A673 (cell line): ENCODE results near the gene TAF3. TPM values are rescaled to one million over a fixed set of nuclear protein-coding genes. Genes with fewer than 3 reads are reported as not detected.

Source experiments
- BruUV-seq: library from RNA; stranded (reverse); fragments of 400-500 nt; replicated peaks from 2 replicates; lab custom pipeline; 2021; lab: Mats Ljungman, UMichigan
- CTCF ChIA-PET: fragments of 300-600 bp; sonication (Branson Sonifier 250); formaldehyde crosslinking; loops from one replicate; lab custom pipeline; 2022; ENCODE audit warnings: antibody characterized with exemption; lab: Charles Lee
- POLR2A ChIA-PET: fragments of 300-600 bp; sonication (Branson Sonifier 250); formaldehyde crosslinking; loops from one replicate; lab custom pipeline; 2022; ENCODE audit warnings: antibody characterized with exemption; ENCODE audit not compliant: low non-redundant PET; lab: Charles Lee
- DNase-seq: peaks from one replicate; pipeline ENCODE4 v3.0.0-alpha.2; 2015; ENCODE audit warnings: low spot score
- H3K27ac ChIP-seq: fragments of 200-600 bp; sonication (generic); 2 replicates; pipeline ENCODE4 v1.5.1; 2016; ENCODE audit warnings: mixed run types, low read depth, mild to moderate bottlenecking, mixed read lengths, antibody characterized with exemption, low read length; ENCODE audit not compliant: poor library complexity, severe bottlenecking
- H3K27me3 ChIP-seq: fragments of 200-600 bp; sonication (generic); replicated peaks from 2 replicates; pipeline ENCODE4 v1.6.1; 2017; ENCODE audit warnings: mixed run types, low read depth, mild to moderate bottlenecking, mixed read lengths, antibody characterized with exemption, low read length; ENCODE audit not compliant: insufficient read depth, poor library complexity
- H3K36me3 ChIP-seq: fragments of 200-600 bp; sonication (generic); 2 replicates; pipeline ENCODE4 v1.6.1; 2016; ENCODE audit warnings: mixed run types, mild to moderate bottlenecking, mixed read lengths, antibody characterized with exemption, low read length; ENCODE audit not compliant: insufficient read depth, poor library complexity, severe bottlenecking
- H3K4me1 ChIP-seq: fragments of 200-600 bp; sonication (generic); 2 replicates; pipeline ENCODE4 v1.6.1; 2017; ENCODE audit warnings: mixed run types, mild to moderate bottlenecking, mixed read lengths, antibody characterized with exemption, low read length; ENCODE audit not compliant: insufficient read depth, poor library complexity, severe bottlenecking
- H3K4me3 ChIP-seq: fragments of 200-600 bp; sonication (generic); 2 replicates; pipeline ENCODE4 v1.5.1; 2016; ENCODE audit warnings: low read depth, mixed run types, mild to moderate bottlenecking, mixed read lengths, low read length; ENCODE audit not compliant: poor library complexity, severe bottlenecking
- H3K9me3 ChIP-seq: fragments of 200-600 bp; sonication (generic); 2 replicates; pipeline ENCODE4 v1.6.1; 2016; ENCODE audit warnings: mixed run types, low read depth, mild to moderate bottlenecking, mixed read lengths, antibody characterized with exemption, low read length; ENCODE audit not compliant: poor library complexity, severe bottlenecking
- EZH2 ChIP-seq: fragments of 200-600 bp; sonication (generic); IDR thresholded peaks from 2 replicates; pipeline ENCODE4 v1.6.1; 2017; ENCODE audit warnings: borderline replicate concordance, low read depth, mild to moderate bottlenecking, mixed read lengths, antibody characterized with exemption, low read length; ENCODE audit not compliant: poor library complexity, severe bottlenecking
- intact Hi-C: fragments of 100-400 bp; cut with micrococcal nuclease; formaldehyde crosslinking; loops from one replicate; pipeline ENCODE4 v1.10.0; 2022; ENCODE audit not compliant: unreplicated experiment
- total RNA-seq: library from RNA; stranded (reverse); gene quantifications from 2 replicates; pipeline ENCODE4 v1.2.3, GENCODE V29; 2021
- TF ChIP-seq, protein P1 (sequence below): fragments of 300-800, 200-600 bp; sonication (generic); conservative IDR thresholded peaks from 2 replicates; pipeline ENCODE4 v1.5.1; 2017; ENCODE audit warnings: low read depth, mild to moderate bottlenecking, antibody characterized with exemption, low read length, moderate library complexity, mixed read lengths

The TAF3 gene
- total RNA-seq, 1 experiment from 2014 or later, result 14.0 TPM

DNA sequence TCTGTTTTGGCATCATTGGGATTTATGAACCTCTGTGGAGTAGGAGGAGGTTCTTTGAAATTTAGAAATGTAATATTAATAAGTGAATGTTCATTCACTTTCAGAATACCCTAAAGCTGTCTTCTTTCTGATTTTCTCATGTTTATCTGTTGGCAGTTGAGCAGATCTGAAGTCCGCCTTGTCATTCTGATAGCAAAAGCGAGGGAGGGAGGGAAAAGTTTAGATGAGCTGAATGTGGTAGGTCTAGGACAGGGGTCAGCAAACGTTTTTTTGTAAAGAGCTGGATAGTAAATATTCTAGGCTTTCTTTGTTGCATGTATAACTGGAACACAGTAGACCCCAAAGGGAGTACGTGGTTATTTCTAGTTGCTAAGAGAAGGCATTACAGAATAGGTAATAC is 141.8 kb downstream of the TAF3 start:
- Histone ChIP-seq H3K27me3 (no peaks in the 10 kb centered on the region), H3K36me3 (no peaks in the 10 kb centered on the region), H3K9me3 (no peaks in the 10 kb centered on the region), H3K4me1 (peaks cover 10% of the 10 kb centered on the region), H3K27ac (no peak overlapping the region), H3K4me3 (no peak overlapping the region)
- intact Hi-C loops, result no loop called here
- ChIA-PET POLR2A (no interaction called here), CTCF (interaction anchor here (0.5 kb wide), 1 partner anchor 80 kb away, joined by 4 read pairs; no protein-coding TSS in a partner anchor)
- TF ChIP-seq, protein P1, sequence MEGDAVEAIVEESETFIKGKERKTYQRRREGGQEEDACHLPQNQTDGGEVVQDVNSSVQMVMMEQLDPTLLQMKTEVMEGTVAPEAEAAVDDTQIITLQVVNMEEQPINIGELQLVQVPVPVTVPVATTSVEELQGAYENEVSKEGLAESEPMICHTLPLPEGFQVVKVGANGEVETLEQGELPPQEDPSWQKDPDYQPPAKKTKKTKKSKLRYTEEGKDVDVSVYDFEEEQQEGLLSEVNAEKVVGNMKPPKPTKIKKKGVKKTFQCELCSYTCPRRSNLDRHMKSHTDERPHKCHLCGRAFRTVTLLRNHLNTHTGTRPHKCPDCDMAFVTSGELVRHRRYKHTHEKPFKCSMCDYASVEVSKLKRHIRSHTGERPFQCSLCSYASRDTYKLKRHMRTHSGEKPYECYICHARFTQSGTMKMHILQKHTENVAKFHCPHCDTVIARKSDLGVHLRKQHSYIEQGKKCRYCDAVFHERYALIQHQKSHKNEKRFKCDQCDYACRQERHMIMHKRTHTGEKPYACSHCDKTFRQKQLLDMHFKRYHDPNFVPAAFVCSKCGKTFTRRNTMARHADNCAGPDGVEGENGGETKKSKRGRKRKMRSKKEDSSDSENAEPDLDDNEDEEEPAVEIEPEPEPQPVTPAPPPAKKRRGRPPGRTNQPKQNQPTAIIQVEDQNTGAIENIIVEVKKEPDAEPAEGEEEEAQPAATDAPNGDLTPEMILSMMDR, result no peak
- TF ChIP-seq EZH2, result no peak
- no peak for DNase-seq
- no TSS peak for BruUV-seq

GRCh38 chr10:7962592-7962991 is 144.3 kb downstream of the TAF3 start:
- H3K27ac ChIP-seq, result no peak overlapping the region
- POLR2A ChIA-PET, result no interaction called here
- CTCF ChIA-PET, result no interaction called here
- H3K9me3 ChIP-seq, result no peaks in the 10 kb centered on the region
- intact Hi-C loops, result no loop called here
- H3K36me3 ChIP-seq, result no peaks in the 10 kb centered on the region
- no peak for DNase-seq
- H3K4me1 ChIP-seq, result no peaks in the 10 kb centered on the region
- no peak overlapping the region for H3K4me3 ChIP-seq
- H3K27me3 ChIP-seq, result no peaks in the 10 kb centered on the region
- no peak for TF ChIP-seq EZH2
- TF ChIP-seq, protein P1, result no peak
- BruUV-seq, result no TSS peak

DNA sequence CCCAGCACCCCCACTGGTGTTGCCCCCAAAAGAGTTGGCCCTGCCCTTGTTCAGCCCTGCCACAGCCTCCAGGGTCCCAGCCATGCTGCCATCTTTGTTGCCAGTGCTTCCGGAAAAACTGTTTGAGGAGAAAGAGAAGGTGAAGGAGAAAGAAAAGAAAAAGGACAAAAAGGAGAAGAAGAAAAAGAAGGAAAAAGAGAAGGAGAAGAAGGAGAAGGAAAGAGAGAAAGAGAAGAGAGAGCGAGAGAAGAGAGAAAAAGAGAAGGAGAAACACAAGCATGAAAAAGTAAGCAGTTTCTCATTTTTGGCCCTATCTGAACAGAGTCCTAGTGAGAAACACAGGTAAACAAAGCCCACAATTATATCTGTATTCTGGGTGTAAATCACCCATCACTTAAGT is 147.2 kb downstream of the TAF3 start:
- intact Hi-C loops, result no loop called here
- POLR2A ChIA-PET, result no interaction called here
- Histone ChIP-seq H3K4me3 (no peak overlapping the region), H3K27ac (no peak overlapping the region), H3K27me3 (no peaks in the 10 kb centered on the region), H3K4me1 (no peaks in the 10 kb centered on the region), H3K36me3 (no peaks in the 10 kb centered on the region), H3K9me3 (no peaks in the 10 kb centered on the region)
- DNase-seq, result no peak
- CTCF ChIA-PET, result no interaction called here
- TF ChIP-seq, protein P1, result no peak
- TF ChIP-seq EZH2, result no peak
- BruUV-seq, result no TSS peak
